ENCODE data around the gene NABP1. TPM values are rescaled to one million over a fixed set of nuclear protein-coding genes. Genes with fewer than 3 reads are reported as not detected.

Gene NABP1
- total and polyA plus RNA-seq, 10 of the 15 experiments (the other 5 are each of a cell fraction or from before 2014, with no cell fraction given) = 22.9 to 65.7 (median 39.9) TPM

- TF ChIP-seq MEF2A (IDR thresholded peaks at IDR 0.05; ENCODE audit: insufficient read depth, low read depth, low read length) (no peak), HDAC2 (IDR thresholded peaks at IDR 0.05) (no peak), JUNB (IDR thresholded peaks at IDR 0.05) (no peak)
- TF ChIP-seq, protein P1, sequence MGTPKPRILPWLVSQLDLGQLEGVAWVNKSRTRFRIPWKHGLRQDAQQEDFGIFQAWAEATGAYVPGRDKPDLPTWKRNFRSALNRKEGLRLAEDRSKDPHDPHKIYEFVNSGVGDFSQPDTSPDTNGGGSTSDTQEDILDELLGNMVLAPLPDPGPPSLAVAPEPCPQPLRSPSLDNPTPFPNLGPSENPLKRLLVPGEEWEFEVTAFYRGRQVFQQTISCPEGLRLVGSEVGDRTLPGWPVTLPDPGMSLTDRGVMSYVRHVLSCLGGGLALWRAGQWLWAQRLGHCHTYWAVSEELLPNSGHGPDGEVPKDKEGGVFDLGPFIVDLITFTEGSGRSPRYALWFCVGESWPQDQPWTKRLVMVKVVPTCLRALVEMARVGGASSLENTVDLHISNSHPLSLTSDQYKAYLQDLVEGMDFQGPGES (IDR thresholded peaks at IDR 0.05) = no peak
These were observed 15.8 kb downstream of the NABP1 start (continued) for GRCh38 chr2:191693778-191694177.

- no peaks in the 10 kb centered on the region; the same call in 2 of the 3 replicates for H3K9me3 ChIP-seq (replicated peaks; ENCODE audit: control insufficient read depth, insufficient read depth, low read length)
- TF ChIP-seq IKZF1 (conservative IDR thresholded peaks at IDR 0.05) (no peak), SREBF2 (IDR thresholded peaks at IDR 0.05; ENCODE audit: low read length) (no peak), CBX5 (IDR thresholded peaks at IDR 0.05; ENCODE audit: low read depth) (no peak), CBFB (IDR thresholded peaks at IDR 0.05; ENCODE audit: low read depth) (no peak)
- TF ChIP-seq, protein P1 (IDR thresholded peaks at IDR 0.05) = no peak
- no peak overlapping the region for H3K4me3 ChIP-seq
- ATAC-seq = no peak; the same call in 1 of the 3 replicates
- H3K27ac ChIP-seq (ENCODE audit: control insufficient read depth, insufficient read depth) = no peak overlapping the region
- H3K36me3 ChIP-seq (ENCODE audit: control insufficient read depth in 2 of 2, insufficient read depth in 2 of 2, low read length in 1 of 2) = no peaks in the 10 kb centered on the region
- RAD21 ChIA-PET (ENCODE audit: unreplicated experiment) = interaction anchor here (1.6 kb wide), 1 partner anchor 128 kb away, joined by 9 read pairs; no protein-coding TSS in a partner anchor
- no peaks in the 10 kb centered on the region for H3K79me2 ChIP-seq (ENCODE audit: control insufficient read depth, insufficient read depth, low read length)
- no peak overlapping the region for H2AFZ ChIP-seq (ENCODE audit: control insufficient read depth, low read depth, low read length)
- in situ Hi-C loops (cut with MboI) = no loop called here
- H3K27me3 ChIP-seq (replicated peaks in 1 of 2; ENCODE audit: control insufficient read depth in 2 of 2, insufficient read depth in 2 of 2, low read length in 1 of 2) = no peaks in the 10 kb centered on the region
- CTCF ChIA-PET = interaction anchor here (1.0 to 4.3 kb wide), 11 partner anchors 11 to 541 kb away, joined by 3 to 40 read pairs (median 6); no protein-coding TSS in a partner anchor
- no peak for DNase-seq (ENCODE audit: low read depth, low spot score)
- no peaks in the 10 kb centered on the region for H3K4me1 ChIP-seq (ENCODE audit: control insufficient read depth, insufficient read depth, low read length)
- H3K9ac ChIP-seq (ENCODE audit: control insufficient read depth, insufficient read depth, low read length) = no peak overlapping the region
- SMC1A ChIA-PET (ENCODE audit: uncharacterized antibody, unreplicated experiment) = interaction anchor here (0.9 to 3.9 kb wide), 14 partner anchors 12 to 173 kb away, joined by 3 to 16 read pairs (median 4); no protein-coding TSS in a partner anchor
- POLR2A ChIA-PET = interaction anchor here (0.5 to 1.0 kb wide), 2 partner anchors 13 to 84 kb away, joined by 3 to 6 read pairs; no protein-coding TSS in a partner anchor
- H4K20me1 ChIP-seq (ENCODE audit: control insufficient read depth, insufficient read depth) = no peaks in the 10 kb centered on the region
- no peak overlapping the region for H3K4me2 ChIP-seq (ENCODE audit: control insufficient read depth, insufficient read depth)
- no peak for FAIRE-seq
- intact Hi-C loops (cut with micrococcal nuclease; ENCODE audit: unreplicated experiment) = loop anchor here (10.0 kb wide), 1 partner anchor 531 kb away; no protein-coding TSS in a partner anchor
- BruUV-seq (replicated peaks) = no TSS peak
These were observed 18.1 kb downstream of the NABP1 start for GRCh38 chr2:191696001-191696400.
